Measurements from ENCODE around the gene CBS.
"Not testable (repeated sequence)": the region's sequence is repeated elsewhere in the genome, so short reads cannot be mapped to it uniquely, and the experiment has no call there.

Gene CBS

DNA sequence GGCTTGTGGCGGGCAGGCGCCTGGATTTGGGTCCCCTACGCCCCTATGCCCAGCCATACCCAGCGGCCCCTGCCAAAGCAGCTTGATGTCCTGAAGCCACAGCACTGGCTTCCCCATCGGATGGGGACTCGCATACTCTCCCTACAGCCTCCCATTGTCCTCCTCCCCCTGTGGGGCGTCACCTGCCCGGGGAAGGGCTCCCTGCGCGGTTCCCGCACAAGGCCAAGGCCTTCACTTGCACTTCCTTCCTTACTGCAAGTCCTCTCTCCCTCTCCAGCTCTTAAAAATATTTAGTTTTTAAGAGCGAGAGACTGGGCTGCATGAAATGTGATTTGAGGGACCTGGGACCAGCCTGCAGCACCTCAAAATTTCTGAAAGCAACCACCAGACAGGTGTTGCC is 8.9 kb downstream of the CBS start:
- not testable (repeated sequence) for DNase-seq

- DNase-seq: not testable (repeated sequence)
Observed at GRCh38 chr21:43065991-43066390, 9.6 kb downstream of the CBS start.

GRCh38 chr21:43064265-43064917 is 11.2 kb downstream of the CBS start:
- DNase-seq: not testable (repeated sequence)

DNA sequence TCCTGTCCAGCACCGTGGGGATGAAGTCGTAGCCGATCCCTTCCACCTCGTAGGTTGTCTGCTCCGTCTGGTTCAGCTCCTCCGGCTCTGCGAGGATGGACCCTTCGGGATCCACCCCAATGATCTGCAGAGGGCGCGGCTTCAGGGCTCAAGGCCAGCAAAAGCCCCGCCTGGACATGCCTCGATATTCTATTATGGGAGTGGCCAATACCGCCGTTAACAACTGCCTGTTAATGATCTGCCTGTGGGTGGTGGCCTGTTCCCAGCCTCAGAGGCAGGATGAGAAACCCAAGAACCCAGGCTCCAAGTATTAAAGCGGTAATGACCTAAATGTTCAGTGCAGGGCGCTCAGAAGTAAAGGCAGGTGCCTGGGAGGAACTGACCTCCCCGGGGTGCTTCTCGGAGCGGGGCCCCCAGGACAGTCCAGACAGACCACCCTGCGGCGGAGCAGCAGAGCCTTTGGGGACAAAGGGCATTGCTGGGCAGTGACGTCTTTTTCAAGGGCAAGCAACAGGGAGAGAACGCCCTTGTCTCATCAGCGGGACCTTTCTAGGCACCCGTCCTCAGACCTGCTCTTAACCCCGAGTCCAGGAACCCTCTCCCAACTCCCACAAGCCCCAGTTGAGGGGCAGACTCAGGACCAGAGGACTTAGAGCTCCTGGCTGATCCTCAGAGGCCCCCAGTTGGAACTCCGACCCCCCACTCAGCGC is 12.5 kb downstream of the CBS start:
- not testable (repeated sequence) for DNase-seq

- not testable (repeated sequence) for DNase-seq
Observed at GRCh38 chr21:43053112-43053511, 22.5 kb downstream of the CBS start.

DNA sequence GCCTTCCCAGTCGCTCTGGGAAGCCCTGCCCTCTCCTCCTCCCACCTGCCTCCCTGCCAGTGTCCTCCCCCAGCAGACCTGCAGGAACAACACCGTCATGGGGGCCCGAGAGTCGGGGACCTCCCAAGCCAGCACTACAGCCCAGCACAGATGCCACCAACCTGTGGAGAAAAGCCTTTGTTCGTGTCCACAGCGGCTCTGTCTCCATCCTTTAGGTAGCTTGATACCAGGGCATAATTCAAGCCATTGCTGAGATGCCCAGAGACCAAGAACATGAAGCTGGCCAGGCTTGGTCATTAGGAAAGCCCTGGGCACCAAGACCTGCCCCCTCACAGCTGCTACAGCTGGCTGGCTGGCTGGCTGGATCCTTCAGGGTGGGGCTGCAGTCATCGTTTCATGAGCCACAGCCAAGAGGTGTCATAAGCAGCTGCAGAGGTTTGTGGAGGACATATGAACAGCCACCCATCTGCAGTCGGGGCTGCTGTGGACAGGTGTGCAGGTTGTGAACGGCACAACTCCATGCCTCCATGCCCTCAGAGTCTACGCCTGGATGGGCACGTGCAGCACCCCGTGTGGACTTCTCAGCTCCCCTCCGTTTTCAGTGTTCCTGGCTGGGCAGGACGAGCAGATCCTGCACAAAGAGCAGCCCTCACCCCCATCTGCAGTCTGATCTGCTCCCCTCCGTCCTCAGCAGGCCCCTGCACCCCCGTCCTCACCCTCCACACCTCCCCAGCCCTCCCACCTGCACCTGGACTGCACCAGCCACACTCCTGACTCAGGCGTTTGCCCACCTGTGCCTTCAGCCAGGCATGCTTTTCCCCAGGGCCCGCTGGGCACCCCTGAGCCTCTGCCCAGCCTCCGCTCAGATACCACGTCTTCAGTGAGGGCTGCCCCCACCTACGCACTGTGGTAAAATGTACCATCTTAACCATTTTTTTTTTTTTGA is 29.5 kb downstream of the CBS start:
- not testable (repeated sequence) for DNase-seq

GRCh38 chr21:43045165-43045875 is 30.3 kb downstream of the CBS start:
- DNase-seq: not testable (repeated sequence)

DNA sequence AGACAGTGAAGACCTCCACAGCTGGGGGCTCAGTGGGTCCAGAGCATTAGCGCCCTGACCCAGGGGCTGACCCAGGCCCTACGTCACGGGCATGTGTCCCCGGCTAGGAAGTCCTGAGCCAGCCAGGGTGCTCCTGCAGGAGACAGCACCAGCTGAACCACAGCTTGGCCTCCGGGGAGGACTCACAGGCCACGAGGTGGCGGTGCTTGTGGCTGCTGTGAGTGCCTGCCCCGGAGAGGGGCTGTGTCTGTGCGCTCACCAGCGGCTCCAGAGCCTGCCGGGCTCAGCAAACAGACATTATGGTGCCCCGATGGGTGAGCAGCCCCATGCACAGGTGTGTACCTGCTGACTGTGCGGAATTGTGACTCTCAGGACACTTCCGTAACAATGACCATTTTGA is 31.1 kb downstream of the CBS start:
- not testable (repeated sequence) for DNase-seq

DNA sequence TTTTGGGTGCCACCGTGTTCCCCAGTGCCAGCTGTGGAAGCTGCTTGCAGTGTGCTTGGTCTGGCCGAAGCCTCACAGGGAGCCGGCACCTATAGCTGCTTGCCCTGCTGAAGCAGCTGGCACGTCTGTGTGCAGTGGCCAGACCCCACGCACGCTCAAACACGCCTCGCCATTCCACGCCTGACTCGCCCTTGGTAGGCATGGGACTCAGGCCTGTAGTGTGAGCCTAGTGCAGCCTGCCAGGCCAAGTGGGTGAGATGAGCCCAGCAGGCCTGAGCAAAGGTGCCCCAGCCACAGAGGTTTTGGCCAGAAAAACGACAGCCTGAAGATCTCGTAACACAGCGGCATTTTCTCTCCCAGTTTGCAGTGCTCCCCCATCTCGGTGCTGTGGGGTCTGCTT is 32.3 kb downstream of the CBS start:
- not testable (repeated sequence) for DNase-seq

- not testable (repeated sequence) for DNase-seq
Observed at GRCh38 chr21:43042169-43042568, 33.5 kb downstream of the CBS start.

GRCh38 chr21:43038659-43039044 is 37.0 kb downstream of the CBS start:
- not testable (repeated sequence) for DNase-seq

DNA sequence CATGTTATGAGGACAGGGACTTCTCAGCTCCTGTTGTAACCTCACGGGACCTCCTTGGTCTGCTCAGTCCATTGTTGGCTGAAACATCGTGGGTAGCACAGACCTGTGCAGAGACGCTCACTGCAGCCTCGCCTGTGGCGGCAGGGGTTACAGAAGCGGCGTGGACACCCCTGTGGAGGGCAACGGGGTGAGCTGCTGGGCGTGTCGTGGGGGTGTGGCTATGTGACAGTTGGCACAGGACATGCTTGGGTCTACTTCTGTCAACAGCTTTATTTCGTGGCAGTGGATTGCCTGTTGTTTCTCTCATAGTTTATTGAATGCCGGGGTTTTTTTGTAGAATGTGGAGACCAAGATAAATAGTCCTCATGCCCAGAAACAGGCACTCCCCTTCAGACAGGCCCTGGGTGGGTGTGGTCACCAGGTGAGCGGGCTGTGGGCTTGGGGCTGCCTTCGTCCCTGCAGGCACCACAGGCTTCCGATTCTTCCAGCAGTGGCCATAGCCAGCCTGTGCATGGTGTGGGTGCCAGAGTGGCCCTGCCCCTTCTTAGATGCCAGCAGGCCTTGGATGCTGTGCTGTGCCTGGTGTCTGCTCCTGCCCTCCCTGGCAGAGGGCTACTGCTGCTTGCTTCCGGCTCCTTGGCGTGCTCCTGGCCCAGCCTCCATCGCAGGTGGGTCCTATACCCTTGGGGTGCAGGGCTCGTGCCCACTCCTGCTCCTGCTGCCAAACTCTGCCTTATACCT is 37.5 kb downstream of the CBS start:
- not testable (repeated sequence) for DNase-seq

DNA sequence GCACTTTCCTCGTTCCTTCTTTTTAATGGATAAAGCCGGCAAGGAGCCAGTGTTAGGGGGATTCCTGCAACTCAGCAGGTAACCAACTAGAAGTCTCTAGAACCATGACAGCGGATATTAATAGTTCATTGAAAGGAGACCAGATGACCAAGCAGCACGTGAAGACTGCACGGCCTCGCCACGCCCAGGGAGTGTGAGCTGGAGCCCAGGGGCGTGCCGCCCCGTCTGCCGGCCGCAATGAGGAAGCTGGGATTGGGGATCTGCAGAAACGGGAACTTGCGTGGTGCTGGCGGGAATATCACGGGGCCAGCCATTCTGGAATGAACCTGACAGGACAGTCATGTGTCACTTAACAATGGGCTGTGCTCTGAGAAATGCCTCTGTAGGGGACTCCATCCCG is 38.7 kb downstream of the CBS start:
- DNase-seq: not testable (repeated sequence)

GRCh38 chr21:43034826-43035225 is 40.8 kb downstream of the CBS start:
- no peak for DNase-seq

DNA sequence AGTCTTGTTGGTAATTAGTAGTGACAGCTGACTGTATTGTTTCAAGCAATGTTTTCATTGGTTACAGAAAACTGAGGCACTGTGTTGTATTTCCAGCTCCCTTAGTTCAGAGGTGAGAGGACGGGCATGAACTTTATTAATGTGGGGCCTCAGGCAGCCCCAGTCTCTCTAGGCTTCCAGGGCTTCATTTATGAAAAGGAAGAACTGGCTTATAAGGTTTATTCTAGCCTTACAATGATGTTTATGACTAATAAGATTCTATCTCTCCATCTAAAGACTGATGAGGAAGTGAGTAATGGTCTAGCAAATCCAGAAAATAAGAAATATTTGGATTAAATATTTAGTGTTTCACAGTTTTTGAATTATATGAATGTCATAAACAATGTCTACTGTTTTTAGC is 41.5 kb downstream of the CBS start:
- DNase-seq: no peak

DNA sequence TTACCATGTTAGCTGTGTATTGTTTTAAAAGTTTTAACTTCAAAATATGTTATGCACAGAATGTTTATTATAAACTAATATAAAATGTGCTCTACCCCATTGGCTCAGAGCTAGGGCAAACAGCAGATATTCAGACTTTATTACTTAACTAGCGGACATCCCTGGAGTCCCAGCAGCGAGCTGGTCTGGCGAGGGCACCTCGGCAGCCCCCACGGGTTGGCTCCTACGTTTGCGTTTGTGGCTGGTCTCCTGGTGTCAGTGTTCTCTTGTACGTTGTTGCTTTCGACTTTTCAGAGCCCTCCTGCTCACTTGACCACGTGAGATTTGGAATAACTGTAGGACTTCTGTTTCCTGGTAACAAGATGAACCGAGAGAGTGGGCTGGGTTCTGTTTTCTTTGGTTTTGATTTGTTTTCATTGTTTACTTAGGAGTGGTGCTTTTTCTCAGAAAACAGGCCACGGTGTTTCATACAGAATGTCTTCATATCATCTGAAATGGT is 44.5 kb downstream of the CBS start:
- DNase-seq: no peak

DNA sequence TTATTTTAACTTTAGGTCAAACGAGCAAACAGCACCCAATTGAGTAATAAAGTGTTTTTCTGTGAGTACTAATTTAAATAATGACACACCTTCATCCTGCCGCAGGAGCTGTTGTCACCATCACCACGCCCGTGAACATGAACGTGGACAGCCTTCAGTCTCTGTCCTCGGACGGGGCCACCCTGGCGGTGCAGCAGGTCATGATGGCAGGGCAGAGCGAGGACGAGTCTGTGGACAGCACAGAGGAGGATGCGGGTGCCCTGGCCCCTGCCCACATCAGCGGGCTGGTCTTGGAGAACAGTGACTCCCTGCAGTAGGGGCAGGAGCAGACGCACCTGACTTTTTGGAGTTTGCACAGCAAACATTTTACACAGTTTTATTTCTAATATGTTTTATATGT is 45.9 kb downstream of the CBS start:
- no peak for DNase-seq

GRCh38 chr21:43027846-43028731 is 47.5 kb downstream of the CBS start:
- DNase-seq: no peak

GRCh38 chr21:43025636-43026180 is 49.9 kb downstream of the CBS start:
- no peak for DNase-seq

- no peak for DNase-seq
Observed at GRCh38 chr21:43024439-43025136, 51.0 kb downstream of the CBS start.
